ENCODE data around the gene MICU2. TPM values are rescaled to one million over a fixed set of nuclear protein-coding genes. Genes with fewer than 3 reads are reported as not detected.

Gene MICU2
- total and polyA plus RNA-seq, 2 of the 13 experiments (the other 11 are each of a cell fraction or from before 2014, with no cell fraction given), result 31.7 to 42.4 TPM

DNA sequence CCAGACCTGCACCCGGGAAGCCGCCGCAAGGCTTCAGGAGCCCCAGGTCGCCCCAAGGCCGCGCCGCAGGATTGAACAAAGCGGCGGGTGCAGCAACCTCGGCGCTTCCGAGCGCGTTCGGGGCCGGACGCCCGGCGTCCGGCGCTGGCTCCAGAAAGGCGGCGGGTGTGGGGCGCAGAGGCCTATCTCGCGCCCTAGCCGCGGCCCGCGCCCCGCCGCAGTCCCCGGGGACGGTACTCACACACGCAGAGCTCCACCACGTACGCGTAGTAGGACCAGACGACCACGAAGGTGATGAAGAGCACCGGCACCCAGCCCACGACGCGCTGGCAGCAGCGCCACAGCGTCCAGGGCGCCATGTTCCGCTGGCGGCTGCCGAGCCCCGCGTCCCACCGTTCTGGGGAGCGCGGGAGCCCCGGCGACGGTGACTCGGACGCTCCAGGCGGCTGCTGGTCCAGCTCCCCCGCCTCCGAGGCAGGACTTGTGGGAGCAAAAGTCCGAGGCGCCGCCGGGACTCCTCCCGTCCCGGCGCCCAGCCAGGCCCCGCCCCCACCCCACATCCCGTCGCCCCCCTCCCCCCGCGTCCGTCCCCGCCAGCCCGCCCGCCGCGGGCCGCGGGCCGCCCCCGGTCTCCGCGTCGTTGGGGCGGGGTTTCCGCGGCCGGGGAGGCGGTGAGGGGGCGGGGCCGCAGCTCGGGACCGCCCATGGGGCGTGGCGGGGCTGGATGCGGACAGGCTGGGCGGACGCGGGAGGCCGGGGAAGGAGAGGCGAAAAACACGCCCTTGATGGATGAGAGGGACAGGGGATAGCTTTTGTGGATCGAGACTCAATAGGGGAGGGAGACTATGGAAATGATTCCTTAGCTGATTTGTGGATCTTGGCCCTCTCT lies 144.9 kb downstream of the MICU2 start, which contains the start of gene ZDHHC20 (continued):
- TF ChIP-seq, protein P1, sequence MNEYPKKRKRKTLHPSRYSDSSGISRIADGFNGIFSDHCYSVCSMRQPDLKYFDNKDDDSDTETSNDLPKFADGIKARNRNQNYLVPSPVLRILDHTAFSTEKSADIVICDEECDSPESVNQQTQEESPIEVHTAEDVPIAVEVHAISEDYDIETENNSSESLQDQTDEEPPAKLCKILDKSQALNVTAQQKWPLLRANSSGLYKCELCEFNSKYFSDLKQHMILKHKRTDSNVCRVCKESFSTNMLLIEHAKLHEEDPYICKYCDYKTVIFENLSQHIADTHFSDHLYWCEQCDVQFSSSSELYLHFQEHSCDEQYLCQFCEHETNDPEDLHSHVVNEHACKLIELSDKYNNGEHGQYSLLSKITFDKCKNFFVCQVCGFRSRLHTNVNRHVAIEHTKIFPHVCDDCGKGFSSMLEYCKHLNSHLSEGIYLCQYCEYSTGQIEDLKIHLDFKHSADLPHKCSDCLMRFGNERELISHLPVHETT (CRISPR knock-in tag; conservative IDR thresholded peaks at IDR 0.05), result peak; percentile 69; the same call in 1 of the 2 replicates
- TF ChIP-seq HNF4A (CRISPR knock-in tag; IDR thresholded peaks at IDR 0.05), result peak; percentile 26; the same call in 1 of the 2 replicates
- TF ChIP-seq ZNF143 (CRISPR knock-in tag; IDR thresholded peaks at IDR 0.05), result no peak; the same call in 1 of the 2 replicates
- TF ChIP-seq SPEN (CRISPR knock-in tag; IDR thresholded peaks at IDR 0.05; ENCODE audit: low read depth), result peak; percentile 53
- TF ChIP-seq PHB2 (IDR thresholded peaks at IDR 0.05; ENCODE audit: partially characterized antibody), result no peak
- TF ChIP-seq, protein P2, sequence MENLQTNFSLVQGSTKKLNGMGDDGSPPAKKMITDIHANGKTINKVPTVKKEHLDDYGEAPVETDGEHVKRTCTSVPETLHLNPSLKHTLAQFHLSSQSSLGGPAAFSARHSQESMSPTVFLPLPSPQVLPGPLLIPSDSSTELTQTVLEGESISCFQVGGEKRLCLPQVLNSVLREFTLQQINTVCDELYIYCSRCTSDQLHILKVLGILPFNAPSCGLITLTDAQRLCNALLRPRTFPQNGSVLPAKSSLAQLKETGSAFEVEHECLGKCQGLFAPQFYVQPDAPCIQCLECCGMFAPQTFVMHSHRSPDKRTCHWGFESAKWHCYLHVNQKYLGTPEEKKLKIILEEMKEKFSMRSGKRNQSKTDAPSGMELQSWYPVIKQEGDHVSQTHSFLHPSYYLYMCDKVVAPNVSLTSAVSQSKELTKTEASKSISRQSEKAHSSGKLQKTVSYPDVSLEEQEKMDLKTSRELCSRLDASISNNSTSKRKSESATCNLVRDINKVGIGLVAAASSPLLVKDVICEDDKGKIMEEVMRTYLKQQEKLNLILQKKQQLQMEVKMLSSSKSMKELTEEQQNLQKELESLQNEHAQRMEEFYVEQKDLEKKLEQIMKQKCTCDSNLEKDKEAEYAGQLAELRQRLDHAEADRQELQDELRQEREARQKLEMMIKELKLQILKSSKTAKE (CRISPR knock-in tag; IDR thresholded peaks at IDR 0.05; ENCODE audit: borderline replicate concordance), result no peak
- TF ChIP-seq MAFG (CRISPR knock-in tag; IDR thresholded peaks at IDR 0.05), result no peak
- no peak for TF ChIP-seq CBFB (CRISPR knock-in tag; IDR thresholded peaks at IDR 0.05)
- TF ChIP-seq NR2C2 (CRISPR knock-in tag; IDR thresholded peaks at IDR 0.05; ENCODE audit: borderline replicate concordance), result no peak
- no peak for TF ChIP-seq BCL3 (CRISPR knock-in tag; IDR thresholded peaks at IDR 0.05)
- TF ChIP-seq ZNF782 (CRISPR knock-in tag; IDR thresholded peaks at IDR 0.05; ENCODE audit: borderline replicate concordance), result peak; percentile 56; the same call in 1 of the 2 replicates
- no peak for TF ChIP-seq ZNF850 (CRISPR knock-in tag; conservative IDR thresholded peaks at IDR 0.05)
- TF ChIP-seq, protein P3, sequence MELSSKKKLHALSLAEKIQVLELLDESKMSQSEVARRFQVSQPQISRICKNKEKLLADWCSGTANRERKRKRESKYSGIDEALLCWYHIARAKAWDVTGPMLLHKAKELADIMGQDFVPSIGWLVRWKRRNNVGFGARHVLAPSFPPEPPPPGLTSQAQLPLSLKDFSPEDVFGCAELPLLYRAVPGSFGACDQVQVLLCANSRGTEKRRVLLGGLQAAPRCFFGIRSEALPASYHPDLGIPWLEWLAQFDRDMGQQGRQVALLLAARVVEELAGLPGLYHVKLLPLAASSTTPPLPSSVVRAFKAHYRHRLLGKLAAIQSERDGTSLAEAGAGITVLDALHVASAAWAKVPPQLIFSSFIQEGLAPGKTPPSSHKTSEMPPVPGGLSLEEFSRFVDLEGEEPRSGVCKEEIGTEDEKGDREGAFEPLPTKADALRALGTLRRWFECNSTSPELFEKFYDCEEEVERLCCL (CRISPR knock-in tag; IDR thresholded peaks at IDR 0.05; ENCODE audit: borderline replicate concordance), result no peak

All from HepG2 (cell line).